Measurements from ENCODE around the gene MLEC.
A peak's percentile ranks its signal among the peaks of the same experiment; 100 is the strongest.
"Not testable (repeated sequence)": the region's sequence is repeated elsewhere in the genome, so short reads cannot be mapped to it uniquely, and the experiment has no call there.

The MLEC gene

GRCh38 chr12:120720987-120721801 lies 34.2 kb downstream of the MLEC start:
- DNase-seq (ENCODE audit: low spot score): no peak

- no peak for DNase-seq (ENCODE audit: low spot score)
Measured at GRCh38 chr12:120721866-120722265, 34.9 kb downstream of the MLEC start.

DNA sequence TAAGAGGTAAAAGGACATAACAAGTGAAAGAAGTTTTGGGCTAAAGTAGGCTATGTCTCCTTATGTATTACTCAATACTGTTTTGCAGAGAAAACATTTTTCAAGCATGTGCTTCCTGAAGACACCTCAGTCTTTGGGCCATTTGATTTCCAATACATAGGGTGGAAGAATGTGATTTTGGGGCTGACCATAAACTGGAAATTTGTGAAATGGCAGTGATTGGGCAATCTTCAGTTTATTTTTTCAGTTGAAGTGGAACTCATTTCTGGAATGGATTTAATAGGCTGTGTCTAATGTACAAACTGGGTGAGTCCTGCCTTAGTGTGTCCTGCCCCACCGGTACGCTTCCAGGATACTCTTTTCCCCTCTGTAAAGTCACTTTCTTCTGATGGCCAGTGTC lies 35.8 kb downstream of the MLEC start:
- DNase-seq (ENCODE audit: low spot score): no peak

GRCh38 chr12:120724720-120725119 lies 37.8 kb downstream of the MLEC start:
- DNase-seq (ENCODE audit: low spot score): no peak

GRCh38 chr12:120725151-120725658 lies 38.3 kb downstream of the MLEC start:
- no peak for DNase-seq (ENCODE audit: low spot score)

DNA sequence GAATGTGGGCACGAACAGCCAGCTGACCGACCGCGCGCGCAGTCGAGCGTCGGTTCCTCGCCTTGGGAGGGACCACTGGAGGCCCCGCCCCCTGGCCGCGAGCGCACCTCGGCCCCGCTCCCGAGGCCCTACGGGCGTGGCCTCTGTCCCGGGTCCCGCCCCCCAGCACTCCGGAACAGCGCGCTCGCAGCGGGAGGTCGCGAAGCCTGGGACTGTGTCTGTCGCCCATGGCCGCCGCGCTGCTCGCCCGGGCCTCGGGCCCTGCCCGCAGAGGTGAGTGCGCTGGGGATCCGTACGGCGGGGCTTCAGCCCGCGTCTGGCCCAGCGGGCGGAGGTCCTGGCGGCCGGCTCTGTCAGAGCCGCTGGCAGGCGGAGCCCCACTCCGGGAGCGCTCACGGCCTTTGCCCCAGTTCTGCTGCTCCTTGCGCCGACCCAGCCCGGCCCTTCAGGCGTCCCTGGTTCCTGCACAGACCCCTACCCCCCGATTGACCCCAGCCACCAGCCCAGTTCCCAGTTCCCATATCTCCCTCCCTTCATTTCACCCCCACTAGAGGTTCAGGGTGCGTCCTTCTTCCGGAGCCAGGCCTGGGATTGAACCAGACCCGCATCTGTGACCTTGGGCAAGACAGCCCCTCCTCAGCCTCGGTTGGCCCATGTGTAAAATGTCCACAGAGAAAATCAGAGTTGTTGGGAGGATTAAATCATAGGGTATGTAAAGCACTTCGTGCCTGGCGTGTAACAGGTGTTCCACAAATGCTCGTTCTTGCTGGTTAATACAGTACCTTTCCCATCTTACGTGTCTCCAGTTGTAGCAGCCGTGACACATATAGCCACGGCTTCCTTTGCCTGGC lies 38.9 kb downstream of the MLEC start, which contains the start of gene ACADS:
Gene ACADS (plus strand): TSS at position 168 of the 851 bp plus-strand sequence. CDS start 60 bp downstream, at position 228.
- DNase-seq (ENCODE audit: low spot score): peak; percentile 96

- DNase-seq (ENCODE audit: low spot score): no peak
Measured at GRCh38 chr12:120726510-120726793, 39.5 kb downstream of the MLEC start.

GRCh38 chr12:120726961-120727360 lies 40.0 kb downstream of the MLEC start:
- DNase-seq (ENCODE audit: low spot score): no peak

GRCh38 chr12:120732198-120732597 lies 45.2 kb downstream of the MLEC start:
- not testable (repeated sequence) for DNase-seq (ENCODE audit: low spot score)

DNA sequence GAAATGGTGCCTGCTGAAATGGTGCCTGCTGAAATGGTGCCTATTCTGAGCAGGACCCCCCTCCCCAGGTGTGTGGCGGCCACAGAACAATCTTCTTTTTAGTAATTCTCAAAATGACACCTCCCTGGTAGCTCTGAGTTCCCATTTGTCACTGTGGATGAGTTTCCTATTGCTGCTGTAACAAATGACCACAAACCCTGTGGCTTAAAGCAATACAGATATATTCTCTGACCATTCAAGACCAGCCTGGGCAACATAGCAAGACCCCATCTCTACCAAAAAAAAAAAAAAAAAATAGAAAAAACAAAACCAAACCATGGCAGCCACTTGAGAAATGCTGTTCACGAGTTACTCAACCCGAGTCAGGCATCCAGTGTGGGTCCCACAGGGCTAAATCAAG lies 46.6 kb downstream of the MLEC start:
- DNase-seq (ENCODE audit: low spot score): no peak

DNA sequence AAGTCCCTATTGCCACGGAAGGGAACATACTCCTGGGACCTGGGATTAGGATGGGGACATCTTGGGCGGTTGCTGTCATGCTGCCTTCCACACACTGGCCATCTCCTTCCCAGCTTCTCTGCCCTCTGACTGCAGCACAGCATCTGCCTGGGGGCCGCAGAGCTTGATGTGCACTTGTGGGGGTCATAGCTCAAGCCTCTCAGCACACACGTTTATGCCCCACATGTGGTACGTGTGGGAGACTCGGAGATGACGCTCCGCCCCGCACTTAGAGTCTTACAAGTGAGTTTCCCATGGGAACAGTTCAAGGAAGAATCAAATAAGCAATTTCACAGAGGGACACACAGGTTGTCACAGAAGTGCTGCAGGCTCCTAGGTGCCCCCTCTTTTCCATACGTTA lies 47.3 kb downstream of the MLEC start:
- no peak for DNase-seq (ENCODE audit: low spot score)

GRCh38 chr12:120735181-120735580 lies 48.2 kb downstream of the MLEC start:
- DNase-seq (ENCODE audit: low spot score): no peak

GRCh38 chr12:120736404-120737331 lies 49.7 kb downstream of the MLEC start:
- no peak for DNase-seq (ENCODE audit: low spot score)

GRCh38 chr12:120737557-120738251 lies 50.8 kb downstream of the MLEC start:
- DNase-seq (ENCODE audit: low spot score): peak; percentile 79

DNA sequence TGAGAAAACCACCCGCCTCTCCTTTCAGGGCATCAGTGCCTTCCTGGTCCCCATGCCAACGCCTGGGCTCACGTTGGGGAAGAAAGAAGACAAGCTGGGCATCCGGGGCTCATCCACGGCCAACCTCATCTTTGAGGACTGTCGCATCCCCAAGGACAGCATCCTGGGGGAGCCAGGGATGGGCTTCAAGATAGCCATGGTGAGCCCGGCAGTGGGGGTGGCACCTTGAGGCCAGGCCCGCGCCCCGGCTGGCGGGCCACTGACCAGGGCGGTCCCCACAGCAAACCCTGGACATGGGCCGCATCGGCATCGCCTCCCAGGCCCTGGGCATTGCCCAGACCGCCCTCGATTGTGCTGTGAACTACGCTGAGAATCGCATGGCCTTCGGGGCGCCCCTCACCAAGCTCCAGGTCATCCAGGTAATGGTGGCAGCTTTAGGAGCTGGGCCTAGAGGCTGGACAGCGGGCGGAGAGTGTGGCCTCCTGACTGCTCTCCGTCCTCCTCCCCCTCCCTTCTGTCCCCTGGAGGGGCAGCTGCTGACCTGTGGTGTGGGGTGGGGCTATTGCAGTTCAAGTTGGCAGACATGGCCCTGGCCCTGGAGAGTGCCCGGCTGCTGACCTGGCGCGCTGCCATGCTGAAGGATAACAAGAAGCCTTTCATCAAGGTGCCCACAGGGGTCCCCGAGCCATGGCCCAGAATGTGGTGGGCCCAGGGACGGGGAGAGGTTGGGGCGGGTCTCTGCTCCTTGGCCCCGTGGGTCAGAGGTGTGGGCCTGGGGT lies 51.5 kb downstream of the MLEC start:
- DNase-seq (ENCODE audit: low spot score): no peak

DNA sequence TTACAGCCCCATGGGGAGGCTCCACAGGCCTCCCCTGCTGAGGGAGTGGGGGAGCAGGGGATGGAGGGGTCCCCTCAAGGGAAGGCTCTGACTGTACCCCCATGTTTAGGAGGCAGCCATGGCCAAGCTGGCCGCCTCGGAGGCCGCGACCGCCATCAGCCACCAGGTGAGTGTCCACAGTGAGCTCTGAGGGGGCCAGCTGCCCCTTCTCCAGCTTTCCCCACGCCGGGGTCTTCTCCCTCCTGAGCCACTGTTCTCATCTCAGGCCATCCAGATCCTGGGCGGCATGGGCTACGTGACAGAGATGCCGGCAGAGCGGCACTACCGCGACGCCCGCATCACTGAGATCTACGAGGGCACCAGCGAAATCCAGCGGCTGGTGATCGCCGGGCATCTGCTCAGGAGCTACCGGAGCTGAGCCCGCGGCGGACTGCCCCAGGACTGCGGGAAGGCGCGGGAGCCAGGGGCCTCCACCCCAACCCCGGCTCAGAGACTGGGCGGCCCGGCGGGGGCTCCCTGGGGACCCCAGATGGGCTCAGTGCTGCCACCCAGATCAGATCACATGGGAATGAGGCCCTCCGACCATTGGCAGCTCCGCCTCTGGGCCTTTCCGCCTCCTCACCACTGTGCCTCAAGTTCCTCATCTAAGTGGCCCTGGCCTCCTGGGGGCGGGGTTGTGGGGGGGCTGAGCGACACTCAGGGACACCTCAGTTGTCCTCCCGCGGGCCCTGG lies 52.2 kb downstream of the MLEC start:
- no peak for DNase-seq (ENCODE audit: low spot score)

DNA sequence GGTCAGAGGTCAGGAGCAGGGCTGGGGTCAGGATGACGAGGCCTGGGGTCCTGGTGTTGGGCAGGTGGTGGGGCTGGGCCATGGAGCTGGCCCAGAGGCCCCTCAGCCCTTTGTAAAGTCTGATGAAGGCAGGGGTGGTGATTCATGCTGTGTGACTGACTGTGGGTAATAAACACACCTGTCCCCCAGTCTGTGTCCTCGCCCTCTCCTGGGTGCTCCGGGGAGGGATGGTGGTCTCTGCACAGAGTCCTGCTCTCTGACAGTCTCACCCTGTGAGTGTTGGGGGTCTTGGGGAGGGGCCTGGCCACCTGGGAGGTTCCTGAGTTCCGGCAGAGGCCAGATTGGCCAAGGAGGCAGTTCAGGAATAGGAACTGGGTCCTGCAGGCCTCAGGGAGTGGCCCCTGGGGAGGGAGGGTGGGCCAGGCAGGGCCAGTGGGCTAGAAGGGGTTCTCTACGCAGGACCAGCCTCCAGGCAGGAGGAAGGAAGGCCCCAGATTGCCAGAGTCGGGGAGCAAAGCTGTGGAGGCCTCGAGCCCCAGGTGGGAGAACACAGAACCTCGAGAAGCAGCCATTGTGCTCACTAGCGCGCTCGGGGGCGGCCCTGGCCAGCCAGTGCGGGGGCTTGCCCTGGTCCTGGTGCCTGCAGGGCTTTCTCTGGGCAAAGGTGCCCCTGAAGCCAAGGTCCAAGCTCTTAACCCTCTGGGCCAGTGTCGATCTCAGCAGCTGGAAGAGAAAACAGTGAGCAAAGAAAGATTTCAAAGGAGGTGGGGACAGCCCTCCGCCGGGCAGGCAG lies 53.1 kb downstream of the MLEC start:
- DNase-seq (ENCODE audit: low spot score): no peak

DNA sequence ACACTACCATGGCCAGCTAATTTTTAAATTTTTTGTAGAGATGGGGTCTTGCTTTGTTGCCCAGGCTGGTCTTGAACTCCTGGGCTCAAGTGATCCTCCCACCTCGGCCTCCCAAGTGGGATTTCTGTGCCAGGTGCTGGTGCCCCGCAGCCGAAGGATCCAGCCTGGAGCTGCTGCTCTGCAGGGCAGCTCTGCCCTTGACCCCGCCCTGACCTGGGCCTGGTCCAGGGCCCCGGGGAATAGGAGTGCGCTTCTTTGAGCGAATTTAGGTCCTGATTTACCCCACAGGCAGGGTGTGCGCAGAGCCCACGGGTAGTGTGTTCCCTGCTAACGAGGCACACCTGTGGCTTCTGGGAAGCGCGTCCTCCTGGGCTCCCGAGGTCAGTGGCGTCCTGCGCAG lies 53.9 kb downstream of the MLEC start:
- DNase-seq (ENCODE audit: low spot score): no peak

Data from ecto neural progenitor cell (in vitro differentiated cells).